Neural crest cell (in vitro differentiated cells): ENCODE results near the gene IPO11. TPM values are rescaled to one million over a fixed set of nuclear protein-coding genes. Genes with fewer than 3 reads are reported as not detected.

ENCODE experiments used
- DNase-seq: peaks from one replicate; pipeline ENCODE4 v3.0.0; 2021; ENCODE audit warnings: low read depth, mixed read lengths, low spot score
- H3K27ac Mint-ChIP-seq: one replicate; pipeline ENCODE4 v1.8.0; 2021; ENCODE audit warnings: mild to moderate bottlenecking, mixed read lengths; ENCODE audit not compliant: unreplicated experiment
- H3K27me3 Mint-ChIP-seq: 2 replicates; pipeline ENCODE4 v1.8.0; 2021; ENCODE audit warnings: low read depth, mild to moderate bottlenecking, mixed read lengths
- H3K36me3 Mint-ChIP-seq: 2 replicates; pipeline ENCODE4 v1.8.0; 2021; ENCODE audit warnings: low read depth, mild to moderate bottlenecking, mixed read lengths
- H3K4me1 Mint-ChIP-seq: 2 replicates; pipeline ENCODE4 v1.8.0; 2021; ENCODE audit warnings: mixed read lengths
- H3K4me3 Mint-ChIP-seq: one replicate; pipeline ENCODE4 v1.8.0; 2021; ENCODE audit warnings: mild to moderate bottlenecking, mixed read lengths
- H3K9me3 Mint-ChIP-seq: 2 replicates; pipeline ENCODE4 v1.8.0; 2021; ENCODE audit warnings: mixed read lengths
- CTCF ChIP-seq: fragments of 200-600 bp; sonication (generic); conservative IDR thresholded peaks from 2 replicates; pipeline ENCODE4 v1.5.0; 2021; ENCODE audit warnings: antibody characterized with exemption, mild to moderate bottlenecking
- long read RNA-seq: library from polyadenylated mRNA; unstranded; transcript quantifications from one replicate; pipeline ENCODE4 v2.0.0, GENCODE V29; 2020
- total RNA-seq: library from RNA; stranded (reverse); gene quantifications from 2 replicates; pipeline ENCODE4 v1.2.1, GENCODE V29; 2021

The IPO11 gene
- 48.2 and 52.9 TPM in 2 replicates for total RNA-seq
- long read RNA-seq, full-length matches to known transcripts, result 25 of 40 reads
- long read RNA-seq, partial matches to known transcripts, result 4 of 40 reads
- long read RNA-seq, other reads (novel, unspliced or antisense), result 11 of 40 reads

GRCh38 chr5:62412549-62413329, at the start of gene IPO11:
Gene IPO11 (plus strand): TSS chr5:62412763. CDS start chr5:62437280, 24,517 bp downstream.
- Mint-ChIP-seq H3K27ac (peak within 1 kb of the TSS; percentile 86), H3K4me3 (peak within 1 kb of the TSS; percentile 84)
- peak; percentile 96 for DNase-seq

DNA sequence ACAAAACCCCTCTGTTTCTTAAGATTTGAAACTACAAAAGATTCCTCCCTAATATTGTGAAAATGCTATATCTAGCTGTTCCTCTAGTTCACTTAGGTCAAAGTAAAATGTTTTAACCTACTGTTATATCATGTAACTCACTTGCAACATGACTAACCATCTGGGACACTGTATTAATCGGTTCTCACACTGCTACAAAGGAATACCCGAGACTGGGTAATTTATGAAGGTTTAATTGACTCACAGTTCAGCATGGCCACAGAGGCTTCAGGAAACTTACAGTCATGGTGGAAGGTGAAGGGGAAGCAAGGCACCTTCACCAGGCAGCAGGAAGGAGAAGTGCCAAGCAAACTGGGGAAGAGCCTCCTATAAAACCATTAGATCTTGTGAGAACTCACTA, 43.5 kb upstream of the IPO11 start:
- Mint-ChIP-seq H3K9me3 (no peaks in the 10 kb centered on the region), H3K4me3 (no peak overlapping the region), H3K4me1 (no peaks in the 10 kb centered on the region), H3K36me3 (peaks cover 14% of the 10 kb centered on the region), H3K27ac (no peak overlapping the region), H3K27me3 (no peaks in the 10 kb centered on the region)
- DNase-seq, result no peak
- no peak for TF ChIP-seq CTCF

More at GRCh38 chr5:62412549-62413329, at the start of gene IPO11:
- H3K36me3 Mint-ChIP-seq, result no peaks in the 10 kb centered on the region
- H3K4me1 Mint-ChIP-seq, result peaks cover 19% of the 10 kb centered on the region
- H3K9me3 Mint-ChIP-seq, result no peaks in the 10 kb centered on the region
- H3K27me3 Mint-ChIP-seq, result no peaks in the 10 kb centered on the region
- no peak for TF ChIP-seq CTCF

GRCh38 chr5:62371409-62371808, 41.2 kb upstream of the IPO11 start:
- no peaks in the 10 kb centered on the region for H3K9me3 Mint-ChIP-seq
- no peaks in the 10 kb centered on the region for H3K4me1 Mint-ChIP-seq
- H3K27me3 Mint-ChIP-seq, result no peaks in the 10 kb centered on the region
- no peak overlapping the region for H3K4me3 Mint-ChIP-seq
- TF ChIP-seq CTCF, result no peak
- H3K36me3 Mint-ChIP-seq, result peaks cover 12% of the 10 kb centered on the region
- no peak overlapping the region for H3K27ac Mint-ChIP-seq
- no peak for DNase-seq

GRCh38 chr5:62372600-62372999, 40.0 kb upstream of the IPO11 start:
- DNase-seq, result no peak
- TF ChIP-seq CTCF, result no peak
- H3K4me3 Mint-ChIP-seq, result no peak overlapping the region
- peaks cover 12% of the 10 kb centered on the region for H3K36me3 Mint-ChIP-seq
- no peaks in the 10 kb centered on the region for H3K27me3 Mint-ChIP-seq
- H3K9me3 Mint-ChIP-seq, result no peaks in the 10 kb centered on the region
- H3K4me1 Mint-ChIP-seq, result no peaks in the 10 kb centered on the region
- H3K27ac Mint-ChIP-seq, result no peak overlapping the region

- H3K27me3 Mint-ChIP-seq, result no peaks in the 10 kb centered on the region
- H3K36me3 Mint-ChIP-seq, result peaks cover 14% of the 10 kb centered on the region
Observed at GRCh38 chr5:62373382-62373781, 39.2 kb upstream of the IPO11 start.

More at GRCh38 chr5:62373382-62373781, 39.2 kb upstream of the IPO11 start:
- Mint-ChIP-seq H3K9me3 (no peaks in the 10 kb centered on the region), H3K27ac (no peak overlapping the region), H3K4me1 (no peaks in the 10 kb centered on the region), H3K4me3 (no peak overlapping the region)
- no peak for TF ChIP-seq CTCF
- no peak for DNase-seq
